ENCODE data around the gene PACSIN3.
"Not testable (repeated sequence)": the region's sequence is repeated elsewhere in the genome, so short reads cannot be mapped to it uniquely, and the experiment has no call there.

Gene PACSIN3

GRCh38 chr11:47186076-47186699 lies at the start of gene PACSIN3:
Gene PACSIN3, minus strand, starts transcription at chr11:47186434. Its CDS starts 3,707 bp downstream, at chr11:47182727.
- peak; percentile 16 for DNase-seq

- DNase-seq: no peak
Measured at GRCh38 chr11:47235163-47235562, 48.9 kb upstream of the PACSIN3 start.

- peak; percentile 77 for DNase-seq
Measured at GRCh38 chr11:47234669-47235100, 48.5 kb upstream of the PACSIN3 start.

- peak; percentile 24 for DNase-seq
Measured at GRCh38 chr11:47233989-47234668, 47.9 kb upstream of the PACSIN3 start.

DNA sequence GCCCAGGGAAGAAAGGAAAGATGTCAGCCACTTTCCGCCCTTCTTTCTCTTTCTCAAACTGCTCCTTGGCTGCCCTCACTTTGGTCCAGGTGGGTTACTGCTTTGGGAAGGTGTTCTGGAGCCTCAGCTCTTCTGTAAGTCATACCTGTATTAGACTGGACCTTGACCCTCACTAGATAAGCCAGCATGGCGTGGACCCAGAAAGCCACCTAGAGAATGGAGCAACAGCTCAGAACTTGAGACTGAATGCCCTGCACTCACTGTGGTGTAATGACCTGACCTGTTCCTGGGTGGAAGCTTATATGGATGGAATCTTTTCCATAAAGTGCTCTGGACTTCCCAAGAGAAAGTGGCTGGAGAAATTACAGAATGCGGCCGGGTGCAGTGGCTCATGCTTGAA lies 46.8 kb upstream of the PACSIN3 start:
- DNase-seq: no peak

DNA sequence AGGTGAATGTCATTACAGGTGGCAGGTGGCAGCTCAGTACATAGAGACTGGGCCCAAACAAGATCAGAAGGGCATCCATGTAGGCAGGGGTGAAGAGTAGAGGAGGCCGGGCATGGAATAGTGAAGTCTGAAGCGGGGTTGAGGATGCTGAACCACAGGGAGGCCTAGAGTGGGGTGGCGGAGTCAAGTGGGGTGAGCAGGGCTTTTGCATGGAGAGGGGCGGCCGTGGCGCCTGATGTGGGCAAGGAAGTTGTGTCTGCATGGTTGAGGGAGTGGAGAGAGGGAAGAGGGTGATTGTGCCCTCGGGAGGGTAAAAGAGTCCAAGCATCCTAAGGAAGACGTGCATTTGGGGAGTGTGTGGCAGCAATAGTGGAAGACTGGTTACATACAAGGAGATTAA lies 42.9 kb upstream of the PACSIN3 start:
- no peak for DNase-seq

DNA sequence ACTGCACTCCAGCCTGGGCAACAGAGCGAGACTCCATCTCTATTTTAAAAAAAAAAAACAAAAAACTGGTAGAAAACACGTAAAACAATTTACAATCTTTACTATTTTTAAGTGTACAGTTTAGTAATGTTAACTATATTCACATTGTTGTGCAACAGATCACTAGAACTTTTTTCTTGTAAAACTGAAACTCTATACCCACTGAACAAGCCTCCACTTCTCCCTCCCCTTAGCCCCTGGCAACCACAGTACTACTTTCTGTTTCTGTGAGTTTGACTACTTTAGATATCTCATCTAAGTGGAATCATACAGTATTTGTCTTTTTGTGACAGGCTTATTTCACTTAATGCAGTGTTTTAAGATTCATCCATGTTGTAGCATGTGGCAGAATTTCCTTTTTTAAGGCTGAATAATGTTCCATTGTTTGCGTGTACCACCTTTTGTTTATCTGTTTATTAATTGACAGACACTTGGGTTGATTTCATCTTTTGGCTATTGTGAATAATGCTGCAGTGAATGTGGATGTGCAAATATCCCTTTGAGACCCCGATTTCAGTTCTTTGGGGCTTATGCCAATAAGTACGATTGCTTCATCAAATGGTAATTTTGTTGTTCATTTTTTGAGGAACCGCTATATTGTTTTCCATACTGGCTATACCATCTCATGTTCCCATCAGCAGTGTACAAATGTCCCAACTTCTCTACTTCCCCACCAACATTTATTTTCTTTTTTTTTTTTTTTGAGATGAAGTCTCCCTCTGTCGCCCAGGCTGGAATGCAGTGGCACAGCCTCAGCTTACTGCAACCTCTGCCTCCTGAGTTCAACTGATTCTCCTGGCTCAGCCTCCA lies 39.5 kb upstream of the PACSIN3 start:
- no peak for DNase-seq

GRCh38 chr11:47222696-47223095 lies 36.5 kb upstream of the PACSIN3 start:
- DNase-seq: no peak

DNA sequence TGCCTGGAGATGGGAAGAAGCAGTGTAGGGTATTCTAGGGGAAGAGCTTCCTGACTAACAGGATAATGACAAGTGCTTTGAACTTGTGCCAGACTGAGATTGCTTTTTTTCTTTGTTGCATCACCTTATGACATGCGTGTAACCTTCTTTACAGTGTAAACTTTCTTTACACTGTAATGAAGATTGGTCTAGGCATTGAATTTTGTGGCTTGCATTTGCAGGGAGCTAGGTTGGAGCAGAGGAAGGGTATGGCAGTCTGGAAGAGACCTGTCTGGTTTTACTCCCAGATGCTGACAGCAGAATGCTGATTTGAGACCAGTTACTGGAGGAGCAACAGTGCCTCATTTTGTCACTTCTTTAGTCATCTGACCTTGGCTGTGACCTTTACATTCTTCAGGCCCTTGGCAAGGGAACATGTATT lies 34.2 kb upstream of the PACSIN3 start:
- DNase-seq: no peak

DNA sequence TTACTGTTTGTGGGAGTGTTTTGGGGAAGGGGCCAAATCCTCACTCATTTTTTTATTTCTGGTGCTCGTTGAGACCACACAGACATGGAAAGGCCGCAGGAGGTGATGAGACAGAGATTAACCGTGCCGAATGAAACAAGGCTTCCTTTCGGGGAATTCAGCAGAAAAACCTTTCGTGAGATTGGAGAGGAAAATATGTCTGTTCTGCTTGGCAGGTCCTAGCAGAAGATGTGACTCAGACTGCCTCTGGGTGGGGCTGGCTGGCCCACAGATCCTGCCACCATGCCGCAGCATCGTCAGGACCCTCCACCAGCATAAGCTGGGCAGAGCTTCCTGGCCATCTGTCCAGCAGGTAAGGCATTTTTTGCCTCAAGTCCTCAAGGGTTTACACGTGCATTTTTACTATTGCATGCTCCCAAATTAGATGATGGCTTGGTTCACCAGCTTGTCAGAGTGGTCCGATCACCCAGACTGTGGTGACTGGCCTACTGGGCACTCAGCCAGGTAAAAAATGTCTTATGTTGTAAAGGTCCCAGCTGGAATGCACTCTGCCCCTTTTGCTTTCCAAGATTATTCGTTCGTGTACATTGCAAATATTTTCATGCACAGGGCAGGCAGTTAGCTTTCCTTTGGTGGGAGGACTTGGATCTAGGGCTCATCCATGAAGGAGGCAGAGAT lies 30.0 kb upstream of the PACSIN3 start:
- peak; percentile 6 for DNase-seq

DNA sequence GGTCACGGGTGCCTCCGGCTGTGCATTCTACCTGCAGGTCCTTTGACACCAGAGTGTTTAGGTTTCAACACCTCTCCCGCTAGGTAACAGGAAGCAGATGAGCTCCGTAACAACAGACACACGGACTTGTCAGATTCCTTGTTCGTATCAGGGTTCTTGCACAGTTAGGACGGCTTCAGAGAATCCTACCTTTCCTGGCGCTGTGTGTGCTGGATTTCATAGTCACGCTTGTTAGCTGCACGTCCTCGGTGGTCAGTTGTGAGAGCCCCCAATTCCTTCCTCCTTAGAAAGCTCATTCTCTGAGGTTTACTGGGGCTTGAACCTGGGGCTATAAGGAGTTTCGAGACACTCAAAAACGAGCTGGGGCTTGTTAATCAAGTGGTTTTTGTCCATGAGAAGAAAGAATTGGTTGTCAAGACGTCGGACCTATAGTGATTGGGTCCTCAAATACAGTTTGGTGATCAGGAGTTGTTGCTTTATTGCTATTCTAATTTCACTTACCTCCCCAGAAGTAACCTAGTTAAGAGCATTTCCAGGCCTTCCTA lies 29.2 kb upstream of the PACSIN3 start:
- DNase-seq: no peak

- peak; percentile 83 for DNase-seq
Measured at GRCh38 chr11:47213950-47214565, 27.8 kb upstream of the PACSIN3 start.

DNA sequence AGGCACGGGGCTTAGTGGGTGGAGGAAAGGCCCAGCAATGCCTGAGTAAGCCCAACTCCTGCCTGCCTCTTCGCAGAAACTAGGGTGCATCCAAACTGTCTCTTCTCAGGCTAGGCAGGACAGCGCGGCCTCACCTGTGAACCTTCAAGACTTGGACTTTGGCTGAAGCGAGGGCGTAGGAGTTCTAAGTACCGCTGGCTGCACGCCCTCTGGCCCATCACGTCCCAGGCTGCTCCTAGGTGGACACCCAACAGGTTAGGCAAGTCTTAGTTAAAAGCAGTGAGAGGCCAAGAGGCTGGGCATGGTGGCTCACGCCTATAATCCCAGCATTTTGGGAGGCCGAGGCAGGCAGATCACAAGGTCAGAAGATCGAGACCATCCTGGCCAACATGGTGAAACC lies 26.7 kb upstream of the PACSIN3 start:
- no peak for DNase-seq

DNA sequence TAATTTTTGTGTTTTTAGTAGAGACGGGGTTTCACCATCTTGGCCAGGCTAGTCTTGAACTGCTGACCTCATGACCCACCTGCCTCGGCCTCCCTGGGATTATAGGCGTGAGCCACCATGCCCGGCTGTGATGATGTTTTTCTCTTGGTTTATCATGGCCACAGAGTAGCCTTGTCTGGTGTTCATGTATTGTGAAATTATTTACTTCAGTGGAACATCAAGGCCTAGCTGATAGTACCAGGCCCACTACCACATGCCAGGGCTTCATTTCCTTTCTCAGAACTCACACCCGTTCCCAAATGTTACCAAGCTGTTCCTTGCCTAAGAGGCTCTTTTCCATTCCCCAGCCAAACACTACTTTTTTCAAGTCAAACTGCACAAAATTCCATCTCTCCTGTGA lies 22.4 kb upstream of the PACSIN3 start:
- no peak for DNase-seq

DNA sequence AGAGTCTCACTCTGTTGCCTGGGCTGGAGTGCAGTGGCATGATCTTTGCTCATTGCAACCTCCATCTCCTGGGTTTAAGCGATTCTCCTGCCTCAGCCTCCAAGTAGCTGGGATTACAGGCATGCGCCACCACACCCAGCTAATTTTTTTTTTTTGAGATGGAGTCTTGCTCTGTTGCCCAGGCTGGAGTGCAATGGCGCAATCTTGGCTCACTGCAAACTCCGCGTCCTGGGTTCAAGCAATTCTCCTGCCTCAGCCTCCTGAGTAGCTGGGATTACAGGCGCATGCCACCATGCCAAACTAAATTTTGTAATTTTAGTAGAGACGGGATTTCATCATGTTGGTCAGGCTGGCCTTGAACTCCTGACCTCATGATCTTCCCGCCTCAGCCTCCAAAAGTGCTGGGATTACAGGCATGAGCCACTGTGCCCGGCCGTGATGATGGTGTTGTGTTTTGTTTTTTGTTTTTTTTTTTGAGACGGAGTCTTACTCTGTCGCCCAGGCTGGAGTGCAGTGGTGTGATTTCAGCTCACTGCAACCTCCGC lies 21.8 kb upstream of the PACSIN3 start:
- DNase-seq: not testable (repeated sequence)

DNA sequence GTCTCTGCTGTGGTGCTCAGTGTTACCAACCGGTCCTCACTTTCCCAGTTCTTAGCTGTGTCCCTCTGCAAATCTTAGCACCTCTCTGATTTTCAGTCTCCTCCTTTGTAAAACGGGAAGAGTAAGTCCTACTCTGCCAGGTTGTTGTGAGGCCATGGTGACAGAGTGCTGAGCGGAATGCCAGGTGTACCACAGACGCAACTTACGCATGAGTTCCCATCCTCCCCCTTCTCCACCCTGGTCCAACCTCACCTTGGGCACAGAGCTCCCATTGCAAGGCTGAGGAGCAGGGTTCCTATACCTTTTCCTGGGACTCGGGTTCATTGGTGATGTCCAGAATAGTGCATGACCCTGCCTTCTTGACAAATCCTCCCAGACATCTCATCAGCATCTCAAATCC lies 21.2 kb upstream of the PACSIN3 start:
- no peak for DNase-seq

DNA sequence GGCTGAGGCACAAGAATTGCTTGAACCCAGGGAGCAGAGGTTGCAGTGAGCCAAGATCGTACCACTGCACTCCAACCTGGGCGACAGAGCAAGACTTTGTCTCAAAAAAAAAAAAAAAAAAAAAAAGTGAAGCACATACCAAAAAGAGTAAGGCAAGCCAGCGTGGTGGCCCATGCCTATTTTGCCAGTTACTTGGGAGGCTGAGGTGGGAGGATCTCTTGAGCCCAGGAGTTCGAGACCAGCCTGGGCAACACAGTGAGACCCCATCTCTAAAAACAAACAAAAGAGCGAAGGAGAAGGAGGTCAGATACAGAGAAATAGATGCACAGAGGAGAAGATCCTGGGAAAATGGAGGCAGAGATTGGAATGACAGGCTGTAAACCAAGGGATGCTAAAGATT lies 20.3 kb upstream of the PACSIN3 start:
- not testable (repeated sequence) for DNase-seq

- no peak for DNase-seq
Measured at GRCh38 chr11:47204637-47204989, 18.4 kb upstream of the PACSIN3 start.

- no peak for DNase-seq
Measured at GRCh38 chr11:47202576-47202975, 16.3 kb upstream of the PACSIN3 start.

DNA sequence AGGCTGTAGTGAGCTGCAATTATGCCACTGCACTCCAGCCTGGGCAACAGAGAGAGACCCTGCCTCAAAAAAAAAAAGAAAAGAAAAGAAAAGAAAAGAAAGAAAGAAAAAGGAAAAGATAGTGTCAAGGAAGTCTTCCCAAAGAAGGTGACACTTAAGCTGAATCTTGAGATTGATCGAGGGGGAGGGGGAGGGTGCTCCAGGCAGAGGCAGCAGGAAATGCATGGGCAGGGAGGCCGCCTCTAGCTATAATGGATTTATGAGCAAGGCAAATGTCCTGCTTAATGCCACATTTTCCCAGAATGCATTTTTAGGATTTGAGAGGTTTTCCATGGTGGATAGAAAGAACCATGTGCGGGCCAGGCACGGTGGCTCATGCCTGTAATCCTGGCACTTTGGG lies 14.8 kb upstream of the PACSIN3 start:
- DNase-seq: no peak

- not testable (repeated sequence) for DNase-seq
Measured at GRCh38 chr11:47198161-47198560, 11.9 kb upstream of the PACSIN3 start.

DNA sequence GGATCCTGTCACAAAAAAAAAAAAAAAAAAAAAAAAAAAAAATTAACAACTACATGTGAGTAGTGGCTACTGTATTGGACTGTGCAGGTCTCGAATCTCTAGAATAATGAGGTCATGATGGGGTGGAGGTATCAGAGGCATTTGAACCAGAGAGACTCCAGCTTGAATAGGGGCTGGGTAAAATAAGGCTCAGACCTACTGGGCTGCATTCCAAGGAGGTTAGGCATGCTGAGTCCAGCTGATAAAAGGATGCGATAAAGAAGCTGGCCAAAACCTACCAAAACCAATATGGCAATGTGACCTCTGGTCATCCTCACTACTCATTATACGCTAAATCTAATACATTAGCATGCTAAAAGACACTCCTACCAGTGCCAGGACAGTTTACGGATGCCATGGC lies 5.9 kb upstream of the PACSIN3 start:
- no peak for DNase-seq

Data from CD4-positive, alpha-beta T cell treated with Interferon gamma for 1 hour (primary cell).